GM19240 (cell line): ENCODE results near the gene KNDC1.

ENCODE experiments used
- DNase-seq: peaks from one replicate; pipeline ENCODE4 v3.0.0; 2011; ENCODE audit warnings: low spot score; ENCODE audit not compliant: insufficient read length

Gene KNDC1

GRCh38 chr10:133238466-133238804 lies 78.4 kb downstream of the KNDC1 start:
- no peak for DNase-seq

GRCh38 chr10:133239990-133240389 lies 80.0 kb downstream of the KNDC1 start:
- no peak for DNase-seq

DNA sequence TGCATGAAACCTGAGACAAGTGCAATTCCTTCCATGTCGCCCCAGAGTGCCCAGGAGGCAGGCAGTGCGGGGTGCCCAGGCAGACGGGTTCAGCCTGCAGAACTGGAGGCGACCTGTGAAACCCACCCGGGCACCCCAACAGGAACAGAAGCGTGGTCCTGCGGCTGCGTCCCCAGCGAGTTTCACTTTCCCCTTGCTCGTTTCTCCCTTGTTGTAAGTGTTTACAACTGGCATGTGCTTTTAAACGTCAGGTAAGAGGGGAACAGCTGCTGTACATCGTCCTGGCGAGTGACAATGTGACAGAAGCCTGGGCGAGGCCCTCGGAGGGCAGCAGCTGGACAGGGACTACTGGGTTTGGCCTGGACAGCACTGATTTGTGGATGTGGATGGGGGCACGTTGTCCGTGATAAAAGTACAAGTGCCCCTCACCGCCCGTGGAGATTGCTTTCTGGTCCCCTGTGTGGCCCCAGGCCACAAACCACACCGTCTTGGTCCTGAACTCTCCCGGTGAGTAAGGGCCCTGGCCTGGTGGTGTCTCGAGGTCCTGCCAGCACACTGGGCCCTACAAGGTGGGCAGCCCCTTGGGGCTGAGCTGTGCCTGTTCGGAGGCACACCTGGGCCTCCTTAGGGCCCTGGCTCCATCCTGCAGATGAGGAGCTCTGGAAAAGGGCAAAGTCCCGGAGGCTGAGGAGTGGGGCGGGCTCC lies 81.6 kb downstream of the KNDC1 start:
- DNase-seq, result peak; percentile 43

- no peak for DNase-seq
Observed at GRCh38 chr10:133242611-133243356, 82.8 kb downstream of the KNDC1 start.

DNA sequence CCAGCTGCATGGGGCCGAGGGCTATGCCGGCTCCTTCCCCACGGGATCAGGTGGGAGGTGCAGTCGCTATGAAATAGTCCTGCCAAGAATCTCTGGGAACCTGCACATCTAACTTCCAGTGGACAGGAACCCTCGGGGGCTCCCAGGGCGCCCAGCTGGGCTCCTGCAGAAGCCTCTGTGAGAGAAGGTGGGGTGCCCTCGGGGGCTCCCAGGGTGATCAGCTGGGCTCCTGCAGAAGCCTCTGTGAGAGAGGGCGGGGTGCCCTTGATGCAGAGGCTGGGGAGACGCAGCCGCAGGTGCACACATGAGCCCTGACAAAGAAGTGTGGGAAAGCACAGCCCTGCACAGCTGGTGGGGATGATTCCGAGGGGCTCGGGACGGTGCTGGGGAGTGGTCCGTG lies 83.6 kb downstream of the KNDC1 start:
- no peak for DNase-seq

GRCh38 chr10:133245439-133246235 lies 85.6 kb downstream of the KNDC1 start:
- DNase-seq, result no peak

GRCh38 chr10:133246236-133246626 lies 86.2 kb downstream of the KNDC1 start:
- no peak for DNase-seq

GRCh38 chr10:133247681-133248333 lies 87.8 kb downstream of the KNDC1 start:
- no peak for DNase-seq

- DNase-seq, result no peak
Observed at GRCh38 chr10:133248334-133248715, 88.3 kb downstream of the KNDC1 start.

- no peak for DNase-seq
Observed at GRCh38 chr10:133249094-133249780, 89.2 kb downstream of the KNDC1 start.

- no peak for DNase-seq
Observed at GRCh38 chr10:133249975-133250754, 90.1 kb downstream of the KNDC1 start.

DNA sequence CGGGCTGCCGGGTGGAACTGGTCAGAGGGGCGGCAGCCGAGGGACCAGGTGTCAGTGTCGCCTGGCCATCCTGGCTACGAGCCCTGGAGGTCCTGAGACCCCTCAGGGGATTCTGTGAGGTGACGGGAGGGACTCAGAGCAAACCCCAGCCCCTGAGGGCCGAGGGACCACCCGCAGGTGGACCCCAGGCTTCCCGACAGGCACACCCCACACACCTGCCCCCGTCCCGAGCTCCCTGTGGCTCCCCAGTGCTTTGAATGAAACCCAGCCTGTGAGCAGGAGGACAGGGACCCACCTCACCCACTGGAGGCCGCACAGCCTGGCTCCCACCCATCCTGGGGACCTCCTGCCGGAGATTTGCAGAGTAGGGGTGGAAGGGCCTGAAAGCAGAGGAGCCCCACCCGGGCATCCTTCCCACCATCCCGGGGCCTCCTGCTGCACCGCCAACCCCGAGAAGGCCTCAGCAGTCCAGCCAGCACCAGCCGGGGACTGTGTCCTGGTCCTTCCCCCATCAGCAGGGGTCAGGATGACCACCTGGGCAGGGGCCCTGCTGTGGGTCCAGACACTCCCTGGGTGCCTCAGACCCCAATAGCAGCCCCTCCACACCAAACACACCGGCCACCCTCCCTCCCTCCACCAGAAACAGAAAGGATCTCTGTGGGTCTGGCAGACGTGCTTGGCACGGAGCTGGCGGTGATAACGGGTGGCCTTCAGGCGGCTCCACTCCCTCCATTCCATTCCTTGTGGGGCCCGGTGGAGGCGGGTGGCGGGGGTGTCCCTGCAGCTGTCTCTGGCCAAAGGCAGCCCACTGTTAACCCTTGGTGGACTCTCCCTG lies 91.6 kb downstream of the KNDC1 start:
- DNase-seq, result no peak

DNA sequence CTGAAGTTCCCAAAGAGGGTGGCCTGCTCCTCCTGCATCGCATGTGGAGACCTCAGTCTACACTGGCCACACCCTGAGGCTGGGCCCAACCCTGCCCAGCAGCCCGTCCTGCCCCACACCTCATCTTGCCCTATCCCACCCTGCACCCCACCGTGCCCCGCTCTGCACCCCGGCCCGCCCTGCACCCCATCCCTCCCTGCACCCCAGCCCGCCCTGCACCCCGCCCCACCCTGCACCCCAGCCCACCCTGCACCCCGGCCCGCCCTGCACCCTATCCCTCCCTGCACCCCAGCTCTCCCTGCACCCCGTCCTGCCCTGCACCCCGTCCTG lies 92.2 kb downstream of the KNDC1 start:
- DNase-seq, result no peak

DNA sequence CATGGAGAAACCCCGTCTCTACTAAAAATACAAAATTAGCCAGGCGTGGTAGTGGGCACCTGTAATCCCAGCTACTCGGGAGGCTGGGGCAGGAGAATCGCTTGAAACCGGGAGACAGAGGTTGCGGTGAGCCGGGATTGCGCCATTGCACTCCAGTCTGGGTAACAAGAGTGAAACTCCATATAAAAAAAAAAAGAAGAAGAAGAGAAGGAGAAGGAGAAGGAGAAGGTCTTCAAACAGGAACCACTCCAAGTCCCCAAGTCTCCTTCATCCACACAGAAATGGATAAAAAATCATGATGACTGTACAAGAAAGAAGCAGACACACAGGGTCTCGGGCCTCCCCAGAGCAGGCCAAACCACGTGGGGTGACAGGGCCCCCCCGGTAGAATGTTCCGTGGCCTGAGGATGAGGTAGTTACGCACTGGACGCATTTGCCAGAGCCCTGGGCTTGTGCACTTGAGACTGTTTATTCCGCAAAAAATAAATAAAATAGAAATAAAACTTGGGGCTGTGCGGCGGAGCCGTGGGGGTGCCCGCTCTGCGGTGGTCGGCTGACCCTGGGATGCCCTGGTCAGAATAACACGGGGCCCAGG lies 93.4 kb downstream of the KNDC1 start:
- DNase-seq, result no peak

DNA sequence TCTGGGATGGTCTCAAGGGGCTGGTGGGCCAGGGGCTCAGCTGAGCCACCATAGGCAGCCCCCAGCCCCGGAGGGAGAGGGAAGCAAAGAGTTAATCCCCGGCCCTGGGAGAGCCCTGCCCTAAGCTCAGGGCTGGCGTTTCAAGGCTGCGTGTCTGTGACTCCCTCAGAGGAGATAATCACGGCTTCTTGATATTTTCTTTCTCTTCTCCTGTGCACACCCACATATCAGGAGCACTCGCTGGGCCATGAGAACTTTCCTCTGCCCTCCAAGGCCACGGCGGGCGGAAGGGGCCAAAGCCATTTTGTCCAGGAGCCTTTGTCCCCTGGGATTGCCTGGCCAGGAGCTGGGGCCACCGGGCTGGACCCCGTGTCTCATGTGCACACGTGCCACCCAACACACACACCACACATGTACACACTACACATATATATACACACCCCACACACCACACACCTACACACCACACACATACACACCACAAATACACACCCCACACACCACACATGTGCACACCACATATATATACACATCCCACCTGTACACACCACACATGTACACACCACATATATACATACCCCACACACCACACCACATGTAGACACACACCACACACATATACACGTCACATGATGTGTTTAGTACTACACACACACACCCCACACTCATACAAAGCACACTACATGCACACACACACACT lies 94.6 kb downstream of the KNDC1 start:
- DNase-seq, result no peak

DNA sequence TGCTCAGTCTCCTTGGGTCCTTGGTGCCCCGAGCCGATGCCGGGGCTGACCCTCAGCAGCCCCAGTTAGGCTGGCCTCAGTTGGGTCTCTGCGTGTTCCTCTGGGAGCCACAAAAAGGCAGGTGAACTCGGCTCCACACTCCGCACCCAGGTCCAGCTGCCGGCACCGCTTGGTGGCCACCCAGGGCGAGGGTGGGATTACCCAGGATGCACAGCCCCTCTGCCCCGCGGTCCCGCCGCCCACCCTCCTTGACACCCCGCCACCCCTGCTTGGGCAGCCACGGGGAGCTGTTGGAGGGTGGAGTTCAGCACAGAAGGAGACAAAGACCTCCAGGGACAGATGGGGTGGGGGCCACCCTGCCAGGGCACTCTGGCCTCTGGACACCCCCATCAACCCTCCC lies 95.3 kb downstream of the KNDC1 start:
- DNase-seq, result no peak

GRCh38 chr10:133257489-133258065 lies 97.6 kb downstream of the KNDC1 start:
- no peak for DNase-seq

- no peak for DNase-seq
Observed at GRCh38 chr10:133258066-133258817, 98.2 kb downstream of the KNDC1 start.
